HepG2 (cell line): ENCODE results near the gene ANXA5.
"Not testable (repeated sequence)": the region's sequence is repeated elsewhere in the genome, so short reads cannot be mapped to it uniquely, and the experiment has no call there.

ENCODE experiments used
- CHD4 ChIP-seq: fragments of 200-600 bp; sonication (generic); IDR thresholded peaks from 2 replicates; pipeline ENCODE4 v1.7.0; 2017; ENCODE audit warnings: mild to moderate bottlenecking, low read length, borderline replicate concordance
- ZKSCAN1 ChIP-seq: fragments of 150-350 bp; IDR thresholded peaks from 2 replicates; pipeline ENCODE4 v1.6.1; 2014; ENCODE audit warnings: low read length
- ZNF160 ChIP-seq: sonication (generic); formaldehyde crosslinking; IDR thresholded peaks from 2 replicates; pipeline ENCODE4 v1.8.0; 2022; ENCODE audit warnings: mild to moderate bottlenecking, inconsistent platforms, missing genetic modification reagents
- ZNF772 ChIP-seq: sonication (generic); formaldehyde crosslinking; IDR thresholded peaks from 2 replicates; pipeline ENCODE4 v1.5.0; 2020; ENCODE audit warnings: mild to moderate bottlenecking, missing genetic modification reagents

GRCh38 chr4:121660175-121660933 lies 36.4 kb downstream of the ANXA5 start:
- not testable (repeated sequence) for TF ChIP-seq ZNF772 (CRISPR knock-in tag); ZKSCAN1; ZNF160; CHD4
